WERI-Rb-1 (cell line): ENCODE data around the gene RAP2B.

Experiments used
- DNase-seq: peaks from one replicate; pipeline ENCODE4 v3.0.0-alpha.2; 2020
- H3K27ac ChIP-seq: fragments of 250-450 bp; sonication (Bioruptor Pico); 2 replicates; pipeline ENCODE4 v1.5.1; 2020; ENCODE audit warnings: mild to moderate bottlenecking, moderate library complexity
- H3K27me3 ChIP-seq: fragments of 250-450 bp; sonication (Bioruptor Pico); 2 replicates; pipeline ENCODE4 v1.5.1; 2021; ENCODE audit warnings: mild to moderate bottlenecking, low read depth, moderate library complexity; ENCODE audit not compliant: insufficient read depth, severe bottlenecking
- H3K36me3 ChIP-seq: fragments of 250-450 bp; sonication (Bioruptor Pico); 2 replicates; pipeline ENCODE4 v1.5.1; 2020; ENCODE audit warnings: mild to moderate bottlenecking, moderate library complexity
- H3K4me3 ChIP-seq: 2 replicates; pipeline ENCODE4 v1.5.1; 2011; ENCODE audit warnings: low read depth, mild to moderate bottlenecking, control low read depth, low read length
- H3K9me3 ChIP-seq: fragments of 250-450 bp; sonication (Bioruptor Pico); 2 replicates; pipeline ENCODE4 v1.5.1; 2021; ENCODE audit warnings: mild to moderate bottlenecking, moderate library complexity; ENCODE audit not compliant: severe bottlenecking
- CTCF ChIP-seq: IDR thresholded peaks from 2 replicates; pipeline ENCODE4 v1.5.1; 2011; ENCODE audit warnings: low read depth, mild to moderate bottlenecking, control low read depth, inconsistent platforms, low read length

RAP2B gene

GRCh38 chr3:153129866-153130265 is 32.2 kb upstream of the RAP2B start:
- Histone ChIP-seq H3K9me3 (no peaks in the 10 kb centered on the region), H3K36me3 (no peaks in the 10 kb centered on the region), H3K27ac (no peak overlapping the region), H3K4me3 (no peak overlapping the region), H3K27me3 (no peaks in the 10 kb centered on the region)
- TF ChIP-seq CTCF: no peak
- DNase-seq: no peak

GRCh38 chr3:153130312-153130977 is 31.6 kb upstream of the RAP2B start:
- Histone ChIP-seq H3K36me3 (no peaks in the 10 kb centered on the region), H3K4me3 (no peak overlapping the region), H3K27ac (no peak overlapping the region), H3K9me3 (no peaks in the 10 kb centered on the region), H3K27me3 (no peaks in the 10 kb centered on the region)
- no peak for DNase-seq
- no peak for TF ChIP-seq CTCF

- no peak for TF ChIP-seq CTCF
- Histone ChIP-seq H3K4me3 (no peak overlapping the region), H3K36me3 (no peaks in the 10 kb centered on the region), H3K27ac (no peak overlapping the region), H3K27me3 (no peaks in the 10 kb centered on the region), H3K9me3 (no peaks in the 10 kb centered on the region)
- no peak for DNase-seq
Measured at GRCh38 chr3:153137626-153138025, 24.4 kb upstream of the RAP2B start.

GRCh38 chr3:153138276-153139210 is 23.5 kb upstream of the RAP2B start:
- H3K36me3 ChIP-seq: no peaks in the 10 kb centered on the region
- DNase-seq: no peak
- H3K4me3 ChIP-seq: no peak overlapping the region
- no peak for TF ChIP-seq CTCF
- H3K27ac ChIP-seq: no peak overlapping the region
- no peaks in the 10 kb centered on the region for H3K27me3 ChIP-seq
- no peaks in the 10 kb centered on the region for H3K9me3 ChIP-seq

- Histone ChIP-seq H3K9me3 (no peaks in the 10 kb centered on the region), H3K27me3 (no peaks in the 10 kb centered on the region), H3K27ac (no peak overlapping the region), H3K4me3 (no peak overlapping the region), H3K36me3 (no peaks in the 10 kb centered on the region)
- DNase-seq: no peak
- TF ChIP-seq CTCF: no peak
Measured at GRCh38 chr3:153142961-153143360, 19.1 kb upstream of the RAP2B start.
